GM21360 (cell line): ENCODE data around the gene CLPSL2.

Source experiments
- ATAC-seq: cut with Tn5 transposase; IDR thresholded peaks from one replicate; pipeline ENCODE4 v1.9.1; 2021; ENCODE audit warnings: mild to moderate bottlenecking, moderate library complexity; ENCODE audit not compliant: unreplicated experiment

The CLPSL2 gene

GRCh38 chr6:35745509-35745908 lies 30.9 kb upstream of the CLPSL2 start:
- ATAC-seq: no peak

- no peak for ATAC-seq
Measured at GRCh38 chr6:35746516-35746915, 29.9 kb upstream of the CLPSL2 start.

GRCh38 chr6:35747877-35748276 lies 28.5 kb upstream of the CLPSL2 start:
- ATAC-seq: no peak

- ATAC-seq: no peak
Measured at GRCh38 chr6:35750557-35750956, 25.8 kb upstream of the CLPSL2 start.

- no peak for ATAC-seq
Measured at GRCh38 chr6:35751594-35751993, 24.8 kb upstream of the CLPSL2 start.

- no peak for ATAC-seq
Measured at GRCh38 chr6:35752330-35752729, 24.1 kb upstream of the CLPSL2 start.

- ATAC-seq: no peak
Measured at GRCh38 chr6:35754452-35755277, 21.7 kb upstream of the CLPSL2 start.

- no peak for ATAC-seq
Measured at GRCh38 chr6:35755278-35755924, 21.0 kb upstream of the CLPSL2 start.

- ATAC-seq: no peak
Measured at GRCh38 chr6:35757456-35758123, 18.8 kb upstream of the CLPSL2 start.

GRCh38 chr6:35759426-35759825 lies 17.0 kb upstream of the CLPSL2 start:
- ATAC-seq: no peak

GRCh38 chr6:35765739-35766138 lies 10.7 kb upstream of the CLPSL2 start:
- ATAC-seq: no peak

GRCh38 chr6:35769211-35769610 lies 7.2 kb upstream of the CLPSL2 start:
- ATAC-seq: no peak

GRCh38 chr6:35771343-35771627 lies 5.1 kb upstream of the CLPSL2 start:
- no peak for ATAC-seq

- no peak for ATAC-seq
Measured at GRCh38 chr6:35774116-35774794, 2.1 kb upstream of the CLPSL2 start.

- ATAC-seq: no peak
Measured at GRCh38 chr6:35775031-35775430, 1.4 kb upstream of the CLPSL2 start.

GRCh38 chr6:35777356-35778102 lies 1.1 kb downstream of the CLPSL2 start:
- ATAC-seq: no peak

- no peak for ATAC-seq
Measured at GRCh38 chr6:35778437-35778836, 2.0 kb downstream of the CLPSL2 start.

- ATAC-seq: no peak
Measured at GRCh38 chr6:35780719-35781118, 4.3 kb downstream of the CLPSL2 start, which contains the start of gene CLPSL1. TSS of gene CLPSL1 (plus strand) at chr6:35781019. CDS start at chr6:35781111, 92 bp downstream.

- no peak for ATAC-seq
Measured at GRCh38 chr6:35781290-35781689, 4.9 kb downstream of the CLPSL2 start.

- ATAC-seq: no peak
Measured at GRCh38 chr6:35782424-35782823, 6.0 kb downstream of the CLPSL2 start.

GRCh38 chr6:35784200-35784599 lies 7.8 kb downstream of the CLPSL2 start:
- ATAC-seq: no peak
